Transverse colon (tissue), 4 donors: ENCODE results near the gene TNFRSF14.

Source experiments
- POLR2A ChIP-seq: fragments of 450-650 bp; IDR thresholded peaks from one replicate; pipeline ENCODE4 v1.6.1; 2016; ENCODE audit warnings: antibody characterized with exemption, mild to moderate bottlenecking, moderate library complexity
- POLR2AphosphoS5 ChIP-seq, 3 donors: sonication (generic); formaldehyde crosslinking; IDR thresholded peaks; one replicate each; pipeline ENCODE4 v1.6.1; 2016; ENCODE audit warnings: antibody characterized with exemption in 3 of 3
- TF ChIP-seq, protein P1 (sequence below), 5 experiments: fragments of 200-600 bp in 3 of 5; fragments of 450-650 bp in 2 of 5; sonication (generic) in 3 of 5; IDR thresholded peaks; 1 replicate in 2 of 5; 2 replicates in 3 of 5; pipeline ENCODE4 v1.5.1; 2016 to 2017; ENCODE audit warnings: antibody characterized with exemption in 5 of 5, inconsistent platforms in 3 of 5, mild to moderate bottlenecking in 2 of 5, moderate library complexity in 1 of 5

DNA sequence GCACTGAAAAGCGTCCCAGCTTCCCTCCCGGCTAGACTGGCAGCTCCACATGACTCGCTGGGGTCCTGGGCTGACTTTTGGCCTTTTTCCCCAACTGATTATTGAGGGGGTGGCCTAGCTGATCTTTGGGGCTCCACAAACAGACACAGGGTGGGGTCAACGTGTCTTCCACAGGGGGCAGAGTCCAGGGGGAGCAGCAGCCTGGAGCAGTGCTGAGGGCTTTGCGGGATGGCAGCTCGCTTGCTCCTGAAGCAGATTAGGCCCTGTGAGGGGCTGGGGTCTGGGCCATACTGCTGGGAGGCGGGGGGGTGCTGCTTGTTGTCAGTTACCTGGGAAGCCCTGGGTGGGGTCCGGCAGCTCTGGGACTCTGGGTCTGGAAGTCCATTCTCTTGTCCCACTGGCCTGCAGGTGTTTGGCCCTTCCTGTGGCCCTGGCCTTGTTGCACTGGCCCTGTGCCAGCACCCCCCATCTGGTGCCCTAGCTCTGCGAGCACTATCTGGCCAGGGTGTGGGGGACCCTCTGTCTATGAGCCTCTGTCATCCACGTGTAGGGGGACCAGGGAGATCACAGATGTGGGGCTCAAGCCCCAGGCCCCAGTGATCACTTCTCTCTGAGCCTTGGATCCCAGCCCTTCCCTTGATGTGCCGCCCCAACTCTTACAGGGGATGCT lies 13.8 kb upstream of the TNFRSF14 start:
- no peak for TF ChIP-seq POLR2AphosphoS5 (IDR thresholded peaks at IDR 0.05)
- TF ChIP-seq, protein P1, sequence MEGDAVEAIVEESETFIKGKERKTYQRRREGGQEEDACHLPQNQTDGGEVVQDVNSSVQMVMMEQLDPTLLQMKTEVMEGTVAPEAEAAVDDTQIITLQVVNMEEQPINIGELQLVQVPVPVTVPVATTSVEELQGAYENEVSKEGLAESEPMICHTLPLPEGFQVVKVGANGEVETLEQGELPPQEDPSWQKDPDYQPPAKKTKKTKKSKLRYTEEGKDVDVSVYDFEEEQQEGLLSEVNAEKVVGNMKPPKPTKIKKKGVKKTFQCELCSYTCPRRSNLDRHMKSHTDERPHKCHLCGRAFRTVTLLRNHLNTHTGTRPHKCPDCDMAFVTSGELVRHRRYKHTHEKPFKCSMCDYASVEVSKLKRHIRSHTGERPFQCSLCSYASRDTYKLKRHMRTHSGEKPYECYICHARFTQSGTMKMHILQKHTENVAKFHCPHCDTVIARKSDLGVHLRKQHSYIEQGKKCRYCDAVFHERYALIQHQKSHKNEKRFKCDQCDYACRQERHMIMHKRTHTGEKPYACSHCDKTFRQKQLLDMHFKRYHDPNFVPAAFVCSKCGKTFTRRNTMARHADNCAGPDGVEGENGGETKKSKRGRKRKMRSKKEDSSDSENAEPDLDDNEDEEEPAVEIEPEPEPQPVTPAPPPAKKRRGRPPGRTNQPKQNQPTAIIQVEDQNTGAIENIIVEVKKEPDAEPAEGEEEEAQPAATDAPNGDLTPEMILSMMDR (IDR thresholded peaks at IDR 0.05), result no peak
- no peak for TF ChIP-seq POLR2A
